IPS-11a (cell line): Measurements from ENCODE around the gene NPTN.

Source experiments
- H3K4me3 ChIP-seq: one replicate; pipeline ENCODE4 v1.5.1; 2013; ENCODE audit warnings: low read depth, low read length, control low read depth

The NPTN gene

GRCh38 chr15:73522011-73522410 lies 111.2 kb downstream of the NPTN start:
- H3K4me3 ChIP-seq, result no peak overlapping the region

GRCh38 chr15:73518876-73519733 lies 114.1 kb downstream of the NPTN start:
- no peak overlapping the region for H3K4me3 ChIP-seq

- H3K4me3 ChIP-seq, result no peak overlapping the region
Measured at GRCh38 chr15:73518180-73518862, 114.9 kb downstream of the NPTN start.

GRCh38 chr15:73517566-73517965 lies 115.6 kb downstream of the NPTN start:
- no peak overlapping the region for H3K4me3 ChIP-seq

- no peak overlapping the region for H3K4me3 ChIP-seq
Measured at GRCh38 chr15:73515527-73515926, 117.7 kb downstream of the NPTN start.
